Hepatocyte (in vitro differentiated cells): ENCODE data around the gene TRMT11. TPM values are rescaled to one million over a fixed set of nuclear protein-coding genes. Genes with fewer than 3 reads are reported as not detected.
A peak's percentile ranks its signal among the peaks of the same experiment; 100 is the strongest.

Experiments
- DNase-seq: peaks from one replicate; pipeline ENCODE4 v3.0.0-alpha.2; 2016; ENCODE audit warnings: low spot score
- H2AFZ ChIP-seq: fragments of 200-600 bp; sonication (generic); 2 replicates; pipeline ENCODE4 v1.6.0; 2016; ENCODE audit warnings: antibody characterized with exemption, mild to moderate bottlenecking
- H3K27ac ChIP-seq: fragments of 200-600 bp; sonication (generic); 2 replicates; pipeline ENCODE4 v1.5.1; 2016; ENCODE audit warnings: mild to moderate bottlenecking
- H3K27me3 ChIP-seq: fragments of 200-600 bp; sonication (generic); 2 replicates; pipeline ENCODE4 v1.6.1; 2016
- H3K36me3 ChIP-seq: fragments of 200-600 bp; sonication (generic); replicated peaks from 2 replicates; pipeline ENCODE4 v1.5.1; 2016; ENCODE audit warnings: low read depth; ENCODE audit not compliant: insufficient read depth
- H3K4me1 ChIP-seq: fragments of 200-600 bp; sonication (generic); 2 replicates; pipeline ENCODE4 v1.5.1; 2016; ENCODE audit warnings: mild to moderate bottlenecking, moderate library complexity; ENCODE audit not compliant: insufficient read depth
- H3K4me2 ChIP-seq: fragments of 200-600 bp; sonication (generic); 2 replicates; pipeline ENCODE4 v1.6.0; 2016
- H3K4me3 ChIP-seq: fragments of 200-600 bp; sonication (generic); 2 replicates; pipeline ENCODE4 v1.5.1; 2016; ENCODE audit warnings: mild to moderate bottlenecking
- H3K79me2 ChIP-seq: fragments of 200-600 bp; sonication (generic); 2 replicates; pipeline ENCODE4 v1.6.0; 2017; ENCODE audit warnings: mild to moderate bottlenecking
- H3K9me2 ChIP-seq: fragments of 200-600 bp; sonication (generic); replicated peaks from 2 replicates; pipeline ENCODE4 v1.6.0; 2017; ENCODE audit warnings: mild to moderate bottlenecking; ENCODE audit not compliant: insufficient read depth
- H3K9me3 ChIP-seq: fragments of 200-600 bp; sonication (generic); 2 replicates; pipeline ENCODE4 v1.5.1; 2016; ENCODE audit warnings: low read depth, mild to moderate bottlenecking
- H4K20me1 ChIP-seq: fragments of 200-600 bp; sonication (generic); 2 replicates; pipeline ENCODE4 v1.6.0; 2016; ENCODE audit warnings: mild to moderate bottlenecking; ENCODE audit not compliant: insufficient read depth, poor library complexity, severe bottlenecking
- EZH2 ChIP-seq: fragments of 200-600 bp; sonication (generic); IDR thresholded peaks from 2 replicates; pipeline ENCODE4 v1.6.1; 2016; ENCODE audit warnings: antibody characterized with exemption, mild to moderate bottlenecking, borderline replicate concordance
- EZH2phosphoT487 ChIP-seq: fragments of 200-600 bp; sonication (generic); IDR thresholded peaks from one replicate; pipeline ENCODE4 v1.6.1; 2018; ENCODE audit warnings: antibody characterized with exemption, mild to moderate bottlenecking, low read depth, moderate library complexity; ENCODE audit not compliant: unreplicated experiment, severe bottlenecking
- WGBS: methylation state at CpG from one replicate; pipeline ENCODE4 v1.1.6; 2016; ENCODE audit warnings: low lambda C conversion rate; ENCODE audit errors: missing lambda C conversion rate; 5-methylcytosine and 5-hydroxymethylcytosine counted together
- polyA plus RNA-seq: library from polyadenylated mRNA; unstranded; fragments of >200 nt; fragmentation: Nextera tagmentation; extraction: Ambion mirVana; gene quantifications from 2 replicates; pipeline ENCODE4 v1.2.1, GENCODE V29; 2016
- total RNA-seq: library from RNA; depleted of rRNA; stranded (reverse); fragments of >200 nt; gene quantifications from 2 replicates; pipeline ENCODE4 v1.2.3, GENCODE V29; 2014
- TF ChIP-seq, protein P1 (sequence below): fragments of 200-600 bp; sonication (generic); IDR thresholded peaks from 2 replicates; pipeline ENCODE4 v1.5.1; 2016; ENCODE audit warnings: antibody characterized with exemption, mild to moderate bottlenecking; ENCODE audit not compliant: poor library complexity

Gene TRMT11
- total and polyA plus RNA-seq, 2 experiments from 2014 or later: 18.6 to 27.6 TPM

DNA sequence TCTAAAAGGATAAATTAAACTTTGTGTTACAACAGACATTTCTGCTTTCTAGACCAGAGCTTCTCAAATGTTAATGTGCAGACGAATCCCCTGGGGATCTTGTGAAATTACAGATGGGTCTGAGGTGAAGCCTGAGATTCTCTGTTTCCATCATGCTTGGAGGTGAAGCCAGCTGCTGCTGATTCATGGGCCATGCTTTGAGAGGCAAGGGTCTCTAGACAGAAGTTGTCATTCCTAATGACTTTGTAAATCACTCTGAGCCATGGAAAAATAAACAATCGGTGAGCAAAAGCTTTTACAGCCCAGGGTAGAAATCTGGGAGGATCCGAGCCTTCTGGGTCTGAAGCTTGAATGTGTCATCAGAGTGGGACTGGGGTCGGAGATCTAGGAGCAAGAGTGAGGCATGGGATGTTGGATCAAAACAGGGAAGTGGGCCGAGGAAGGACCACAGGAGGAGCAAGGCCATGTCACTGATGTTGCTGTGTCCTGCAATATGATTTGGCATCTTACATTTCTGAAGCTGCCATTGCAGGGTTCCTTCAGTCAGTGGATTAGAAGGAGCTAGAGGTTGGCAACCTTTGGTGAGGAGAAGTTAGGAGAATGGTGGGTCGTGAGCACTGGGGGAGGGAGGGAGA lies 77.3 kb downstream of the TRMT11 start:
- Histone ChIP-seq H3K36me3 (no peaks in the 10 kb centered on the region), H4K20me1 (no peaks in the 10 kb centered on the region), H3K4me3 (no peak overlapping the region), H3K9me3 (no peaks in the 10 kb centered on the region), H3K79me2 (no peaks in the 10 kb centered on the region), H3K4me2 (no peak overlapping the region), H3K27ac (peak overlapping the region; percentile 84), H3K27me3 (no peaks in the 10 kb centered on the region), H3K4me1 (peaks cover 20% of the 10 kb centered on the region), H2AFZ (no peak overlapping the region), H3K9me2 (no peaks in the 10 kb centered on the region)
- WGBS: 63% methylated on average over 6 of the region's 6 CpGs
- TF ChIP-seq EZH2phosphoT487: no peak
- TF ChIP-seq, protein P1, sequence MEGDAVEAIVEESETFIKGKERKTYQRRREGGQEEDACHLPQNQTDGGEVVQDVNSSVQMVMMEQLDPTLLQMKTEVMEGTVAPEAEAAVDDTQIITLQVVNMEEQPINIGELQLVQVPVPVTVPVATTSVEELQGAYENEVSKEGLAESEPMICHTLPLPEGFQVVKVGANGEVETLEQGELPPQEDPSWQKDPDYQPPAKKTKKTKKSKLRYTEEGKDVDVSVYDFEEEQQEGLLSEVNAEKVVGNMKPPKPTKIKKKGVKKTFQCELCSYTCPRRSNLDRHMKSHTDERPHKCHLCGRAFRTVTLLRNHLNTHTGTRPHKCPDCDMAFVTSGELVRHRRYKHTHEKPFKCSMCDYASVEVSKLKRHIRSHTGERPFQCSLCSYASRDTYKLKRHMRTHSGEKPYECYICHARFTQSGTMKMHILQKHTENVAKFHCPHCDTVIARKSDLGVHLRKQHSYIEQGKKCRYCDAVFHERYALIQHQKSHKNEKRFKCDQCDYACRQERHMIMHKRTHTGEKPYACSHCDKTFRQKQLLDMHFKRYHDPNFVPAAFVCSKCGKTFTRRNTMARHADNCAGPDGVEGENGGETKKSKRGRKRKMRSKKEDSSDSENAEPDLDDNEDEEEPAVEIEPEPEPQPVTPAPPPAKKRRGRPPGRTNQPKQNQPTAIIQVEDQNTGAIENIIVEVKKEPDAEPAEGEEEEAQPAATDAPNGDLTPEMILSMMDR: no peak
- TF ChIP-seq EZH2: no peak
- DNase-seq: peak; percentile 51

DNA sequence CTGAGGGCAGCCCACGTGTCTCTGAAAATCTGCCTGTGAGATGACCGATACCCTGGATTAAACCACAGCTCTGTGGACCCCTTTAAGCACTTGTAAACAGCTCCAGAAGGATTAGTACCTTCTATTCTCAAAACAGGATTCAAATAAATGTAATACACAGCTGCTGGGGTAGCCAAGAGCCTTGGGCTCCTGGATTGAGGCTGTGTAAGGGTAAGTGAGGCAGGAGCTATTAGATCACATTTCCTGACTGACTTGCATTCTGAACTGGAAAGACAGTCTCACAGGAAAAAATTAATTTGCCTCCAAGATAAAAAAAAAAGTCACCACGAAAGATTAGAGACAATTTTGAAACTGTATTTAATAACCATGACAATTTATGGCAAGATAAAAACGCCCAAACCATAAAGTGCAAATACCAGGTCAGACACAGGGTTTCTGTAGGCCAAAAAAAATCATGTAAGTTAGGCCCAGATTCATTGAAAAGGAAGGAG lies 78.0 kb downstream of the TRMT11 start:
- H3K27me3 ChIP-seq: no peaks in the 10 kb centered on the region
- H4K20me1 ChIP-seq: no peaks in the 10 kb centered on the region
- H3K4me1 ChIP-seq: peaks cover 20% of the 10 kb centered on the region
- 44% methylated on average over 4 of the region's 4 CpGs for WGBS
- H3K9me3 ChIP-seq: no peaks in the 10 kb centered on the region
- H3K79me2 ChIP-seq: no peaks in the 10 kb centered on the region
- DNase-seq: no peak
- H3K9me2 ChIP-seq: no peaks in the 10 kb centered on the region
- no peak overlapping the region for H2AFZ ChIP-seq
- H3K4me3 ChIP-seq: no peak overlapping the region
- peak overlapping the region; percentile 38 for H3K4me2 ChIP-seq
- TF ChIP-seq EZH2phosphoT487 (no peak), EZH2 (no peak)
- TF ChIP-seq, protein P1: no peak
- H3K36me3 ChIP-seq: no peaks in the 10 kb centered on the region
- peak overlapping the region; percentile 84 for H3K27ac ChIP-seq

DNA sequence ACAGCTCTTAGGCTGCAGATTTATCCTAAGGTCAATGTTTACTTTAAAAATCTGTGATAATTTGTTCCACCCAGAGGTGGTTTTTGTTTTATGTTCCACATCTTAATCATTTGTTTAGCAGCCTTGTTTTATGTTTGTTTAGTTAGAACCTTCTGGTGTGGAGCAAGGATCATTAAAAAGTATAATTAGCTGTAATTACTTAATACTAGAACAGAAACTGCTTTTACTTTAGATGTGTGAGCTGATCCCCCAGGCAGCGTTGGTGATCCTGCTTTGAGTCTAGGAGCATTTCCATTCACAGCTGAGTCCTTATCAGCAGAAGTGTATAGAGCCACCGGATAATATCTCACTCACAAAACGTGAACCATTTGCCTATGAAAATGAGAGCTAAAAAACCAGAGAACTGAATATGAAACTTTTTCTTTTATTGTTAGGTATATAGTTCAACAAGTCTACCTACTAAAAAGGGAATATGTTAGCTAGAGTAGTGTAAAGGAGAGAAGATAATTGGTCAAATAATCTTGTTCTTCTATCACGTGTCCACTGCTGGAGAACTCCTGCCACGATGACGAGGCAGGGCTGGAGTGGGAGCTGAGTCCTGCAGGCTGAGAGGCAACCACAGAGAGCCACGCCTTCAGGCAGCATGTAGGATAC lies 78.5 kb downstream of the TRMT11 start:
- Histone ChIP-seq H3K27me3 (no peaks in the 10 kb centered on the region), H3K27ac (peak overlapping the region; percentile 84), H4K20me1 (no peaks in the 10 kb centered on the region), H3K79me2 (no peaks in the 10 kb centered on the region), H3K4me3 (no peak overlapping the region), H3K36me3 (no peaks in the 10 kb centered on the region), H3K4me2 (peak overlapping the region; percentile 38), H3K4me1 (peaks cover 20% of the 10 kb centered on the region), H2AFZ (no peak overlapping the region), H3K9me3 (no peaks in the 10 kb centered on the region), H3K9me2 (no peaks in the 10 kb centered on the region)
- TF ChIP-seq EZH2phosphoT487 (no peak), EZH2 (no peak)
- TF ChIP-seq, protein P1: no peak
- WGBS: 51% methylated on average over 7 of the region's 7 CpGs
- peak; percentile 45 for DNase-seq
